OCI-LY7 (cell line): ENCODE measurements around the gene VPS13D. TPM values are rescaled to one million over a fixed set of nuclear protein-coding genes. Genes with fewer than 3 reads are reported as not detected.
"Not testable (repeated sequence)": the region's sequence is repeated elsewhere in the genome, so short reads cannot be mapped to it uniquely, and the experiment has no call there.

ENCODE experiments used
- BruUV-seq: library from RNA; stranded (reverse); fragments of 400-500 nt; replicated peaks from 2 replicates; lab custom pipeline; 2021; lab: Mats Ljungman, UMichigan
- CTCF ChIA-PET: fragments of 300-600 bp; sonication (Branson Sonifier 250); formaldehyde crosslinking; loops from one replicate; lab custom pipeline; 2022; ENCODE audit warnings: antibody characterized with exemption; ENCODE audit not compliant: unreplicated experiment; lab: Charles Lee
- POLR2A ChIA-PET: fragments of 300-600 bp; sonication (Branson Sonifier 250); formaldehyde crosslinking; loops from one replicate; lab custom pipeline; 2022; ENCODE audit warnings: antibody characterized with exemption; lab: Charles Lee
- DNase-seq: peaks from one replicate; pipeline ENCODE4 v3.0.0-alpha.2; 2015; ENCODE audit warnings: low spot score
- H2AFZ ChIP-seq: fragments of 200-600 bp; sonication (generic), shearing (Covaris generic); 2 replicates; pipeline ENCODE4 v1.6.1; 2014; ENCODE audit warnings: mild to moderate bottlenecking, antibody characterized with exemption, low read length, moderate library complexity
- H3K27ac ChIP-seq: fragments of 200-600 bp; sonication (generic); 2 replicates; pipeline ENCODE4 v1.5.1; 2014; ENCODE audit warnings: mixed run types, low read depth, mild to moderate bottlenecking, moderate library complexity, low read length, inconsistent platforms; ENCODE audit not compliant: poor library complexity, severe bottlenecking
- H3K36me3 ChIP-seq: fragments of 200-600 bp; sonication (generic); 2 replicates; pipeline ENCODE4 v1.6.1; 2014; ENCODE audit warnings: mild to moderate bottlenecking, antibody characterized with exemption, low read length, moderate library complexity, mixed read lengths; ENCODE audit not compliant: insufficient read depth
- H3K4me1 ChIP-seq: fragments of 200-600 bp; sonication (generic); 2 replicates; pipeline ENCODE4 v1.5.1; 2014; ENCODE audit warnings: mild to moderate bottlenecking, low read length; ENCODE audit not compliant: insufficient read depth, poor library complexity, severe bottlenecking
- H3K4me2 ChIP-seq: fragments of 200-600 bp; sonication (generic); 2 replicates; pipeline ENCODE4 v1.6.1; 2014; ENCODE audit warnings: mild to moderate bottlenecking, low read length
- H3K4me3 ChIP-seq: fragments of 200-600 bp; sonication (generic); 2 replicates; pipeline ENCODE4 v1.5.1; 2014; ENCODE audit warnings: mild to moderate bottlenecking, low read depth, low read length; ENCODE audit not compliant: poor library complexity, severe bottlenecking
- H3K79me2 ChIP-seq: fragments of 200-600 bp; sonication (generic); 2 replicates; pipeline ENCODE4 v1.6.1; 2016; ENCODE audit warnings: low read depth, mild to moderate bottlenecking, low read length, moderate library complexity, mixed read lengths; ENCODE audit not compliant: insufficient read depth
- H3K9me2 ChIP-seq: fragments of 200-600 bp; sonication (generic); 2 replicates; pipeline ENCODE4 v1.6.1; 2016; ENCODE audit warnings: mild to moderate bottlenecking, low read length, mixed read lengths; ENCODE audit not compliant: insufficient read depth
- H3K9me3 ChIP-seq: fragments of 200-600 bp; sonication (generic); 2 replicates; pipeline ENCODE4 v1.6.1; 2014; ENCODE audit warnings: mild to moderate bottlenecking, mixed run types, low read length, mixed read lengths
- H4K20me1 ChIP-seq: fragments of 200-600 bp; sonication (generic); 2 replicates; pipeline ENCODE4 v1.6.1; 2014; ENCODE audit warnings: mild to moderate bottlenecking, antibody characterized with exemption, low read length, moderate library complexity, mixed read lengths; ENCODE audit not compliant: insufficient read depth
- CTCF ChIP-seq: fragments of 200-600 bp; sonication (generic); conservative IDR thresholded peaks from 2 replicates; pipeline ENCODE4 v1.5.1; 2014; ENCODE audit warnings: mild to moderate bottlenecking, antibody characterized with exemption, low read length, moderate library complexity, mixed read lengths
- EZH2phosphoT487 ChIP-seq: fragments of 200-600 bp; sonication (generic); IDR thresholded peaks from 2 replicates; pipeline ENCODE4 v1.6.1; 2018; ENCODE audit warnings: low read depth, borderline replicate concordance, mild to moderate bottlenecking, mixed run types, antibody characterized with exemption, low read length, moderate library complexity, mixed read lengths
- intact Hi-C: fragments of 100-400 bp; cut with micrococcal nuclease; formaldehyde crosslinking; loops from one replicate; pipeline ENCODE4 v1.10.0; 2022; ENCODE audit not compliant: unreplicated experiment
- total RNA-seq, 2 experiments: library from RNA; depleted of rRNA in 1 of 2; stranded (reverse); fragments of >200 nt in 1 of 2; shearing (Covaris generic) in 1 of 2; gene quantifications; 2 replicates each; pipeline ENCODE4 v1.2.3, GENCODE V29; 2014 to 2022

Gene VPS13D
- total RNA-seq, 2 experiments from 2014 or later: 23.9 to 39.2 TPM

- no peak overlapping the region for H3K27ac ChIP-seq
- H3K4me1 ChIP-seq: no peaks in the 10 kb centered on the region
- H4K20me1 ChIP-seq: no peaks in the 10 kb centered on the region
- TF ChIP-seq EZH2phosphoT487 (no peak), CTCF (no peak)
- H3K4me3 ChIP-seq: no peak overlapping the region
- ChIA-PET POLR2A (no interaction called here), CTCF (no interaction called here)
- no peaks in the 10 kb centered on the region for H3K79me2 ChIP-seq
- intact Hi-C loops: no loop called here
- no peak overlapping the region for H2AFZ ChIP-seq
- DNase-seq: no peak
- no TSS peak for BruUV-seq
- H3K36me3 ChIP-seq: no peaks in the 10 kb centered on the region
- H3K9me3 ChIP-seq: no peaks in the 10 kb centered on the region
- H3K4me2 ChIP-seq: no peak overlapping the region
- H3K9me2 ChIP-seq: no peaks in the 10 kb centered on the region
These were observed 238.5 kb downstream of the VPS13D start for GRCh38 chr1:12468323-12468722.

GRCh38 chr1:12469493-12469892 is 239.7 kb downstream of the VPS13D start:
- H3K4me3 ChIP-seq: no peak overlapping the region
- H3K79me2 ChIP-seq: no peaks in the 10 kb centered on the region
- no peak overlapping the region for H2AFZ ChIP-seq
- ChIA-PET POLR2A (no interaction called here), CTCF (no interaction called here)
- H3K4me2 ChIP-seq: no peak overlapping the region
- no peak for DNase-seq
- H3K36me3 ChIP-seq: no peaks in the 10 kb centered on the region
- TF ChIP-seq CTCF: no peak
- no peak for TF ChIP-seq EZH2phosphoT487
- no peak overlapping the region for H3K27ac ChIP-seq
- H3K4me1 ChIP-seq: no peaks in the 10 kb centered on the region
- no peaks in the 10 kb centered on the region for H3K9me3 ChIP-seq
- H3K9me2 ChIP-seq: no peaks in the 10 kb centered on the region
- BruUV-seq: no TSS peak
- intact Hi-C loops: no loop called here
- no peaks in the 10 kb centered on the region for H4K20me1 ChIP-seq

- H3K4me2 ChIP-seq: no peak overlapping the region
- H3K27ac ChIP-seq: no peak overlapping the region
- BruUV-seq: no TSS peak
- intact Hi-C loops: no loop called here
- TF ChIP-seq CTCF (no peak), EZH2phosphoT487 (no peak)
- H3K9me2 ChIP-seq: no peaks in the 10 kb centered on the region
- ChIA-PET CTCF (no interaction called here), POLR2A (no interaction called here)
- no peak overlapping the region for H2AFZ ChIP-seq
- H3K36me3 ChIP-seq: no peaks in the 10 kb centered on the region
- H3K4me1 ChIP-seq: no peaks in the 10 kb centered on the region
- H3K4me3 ChIP-seq: no peak overlapping the region
- H3K9me3 ChIP-seq: no peaks in the 10 kb centered on the region
- H4K20me1 ChIP-seq: no peaks in the 10 kb centered on the region
- no peak for DNase-seq
- no peaks in the 10 kb centered on the region for H3K79me2 ChIP-seq
These were observed 240.2 kb downstream of the VPS13D start for GRCh38 chr1:12469990-12470389.

- DNase-seq: not testable (repeated sequence)
These were observed 241.1 kb downstream of the VPS13D start for GRCh38 chr1:12470916-12471315.

More at GRCh38 chr1:12470916-12471315, 241.1 kb downstream of the VPS13D start:
- BruUV-seq, H3K27ac ChIP-seq, intact Hi-C loops, H2AFZ ChIP-seq, H3K4me2 ChIP-seq, H3K4me3 ChIP-seq, H3K9me3 ChIP-seq, H3K4me1 ChIP-seq, CTCF ChIA-PET, POLR2A ChIA-PET, H3K79me2 ChIP-seq, H3K36me3 ChIP-seq, H3K9me2 ChIP-seq, H4K20me1 ChIP-seq: not testable (repeated sequence)
